Fibroblast of lung (primary cell): ENCODE results near the gene CERS6.

Experiments used
- CTCF ChIP-seq, 2 donors: IDR thresholded peaks in 1 of 2; conservative IDR thresholded peaks in 1 of 2; 1 replicate in 1 of 2; 2 replicates in 1 of 2; pipeline ENCODE4 v1.5.1; 2011 to 2012; ENCODE audit warnings: low read length in 2 of 2, control low read depth in 1 of 2, inconsistent platforms in 1 of 2, low read depth in 1 of 2, mild to moderate bottlenecking in 1 of 2
- EZH2 ChIP-seq: IDR thresholded peaks from 2 replicates; pipeline ENCODE4 v1.5.1; 2012; ENCODE audit warnings: low read length, control low read depth, mild to moderate bottlenecking; ENCODE audit errors: missing control alignments

- TF ChIP-seq CTCF (conservative IDR thresholded peaks at IDR 0.05 in 1 of 2, IDR thresholded peaks at IDR 0.05 in 1 of 2; ENCODE audit: low read depth in 1 of 2, low read length in 2 of 2) (no peak), EZH2 (no peak)
These were observed 144.9 kb downstream of the CERS6 start for GRCh38 chr2:168600949-168601348.
